ENCODE data around the gene SLC22A15.

GRCh38 chr1:116105996-116106395 is 129.7 kb downstream of the SLC22A15 start:
- no peak for TF ChIP-seq POLR2A (IDR thresholded peaks at IDR 0.05; ENCODE audit: low read depth, low read length)
- TF ChIP-seq POLR2AphosphoS5 (IDR thresholded peaks at IDR 0.05; ENCODE audit: low read depth, low read length), result no peak

All from GM12892 (cell line).